C4-2B (cell line): ENCODE results near the gene HOXA5.

Source experiments
- H3K27ac ChIP-seq: fragments of 450-650 bp; 2 replicates; pipeline ENCODE4 v1.5.1; 2017
- CTCF ChIP-seq: fragments of 450-650 bp; conservative IDR thresholded peaks from 2 replicates; pipeline ENCODE4 v1.5.1; 2017; ENCODE audit warnings: mild to moderate bottlenecking
- ZFX ChIP-seq: fragments of 450-650 bp; IDR thresholded peaks from 2 replicates; pipeline ENCODE4 v1.6.1; 2017

Gene HOXA5

DNA sequence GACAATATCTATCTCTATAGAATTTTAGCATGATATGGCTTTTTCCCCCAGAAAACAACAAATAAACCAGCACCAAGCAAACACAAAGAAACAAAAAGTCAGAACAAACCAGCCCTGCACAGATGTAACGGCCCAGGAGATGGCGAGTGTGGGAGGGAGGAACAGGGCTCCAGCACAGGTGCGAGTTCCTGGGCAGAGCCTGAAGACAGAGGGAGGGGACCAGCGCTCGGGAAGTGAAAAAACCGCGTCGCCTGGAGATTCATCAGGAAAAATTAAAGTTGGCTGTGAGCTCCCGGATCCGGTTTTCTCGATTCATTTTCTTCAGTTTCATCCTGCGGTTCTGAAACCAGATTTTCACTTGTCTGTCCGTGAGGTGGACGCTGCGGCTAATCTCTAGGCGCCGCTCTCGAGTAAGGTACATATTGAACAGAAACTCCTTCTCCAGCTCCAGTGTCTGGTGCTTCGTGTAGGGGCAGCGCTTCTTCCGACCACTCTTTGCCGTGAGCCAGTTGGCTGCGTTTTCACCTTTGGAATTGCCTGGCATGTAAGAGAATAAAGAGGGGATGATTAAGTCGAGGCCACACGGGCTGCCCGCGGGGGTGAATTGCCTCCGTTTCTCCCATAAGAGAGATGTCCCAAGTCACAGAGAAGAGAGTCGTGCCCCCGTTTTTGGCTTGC lies 28.3 kb upstream of the HOXA5 start:
- peak overlapping the region; percentile 98 for H3K27ac ChIP-seq
- no peak for TF ChIP-seq ZFX
- TF ChIP-seq CTCF = no peak; the same call in 1 of the 2 replicates

GRCh38 chr7:27171325-27171636 lies 27.8 kb upstream of the HOXA5 start:
- TF ChIP-seq ZFX (no peak), CTCF (no peak)
- peak overlapping the region; percentile 98 for H3K27ac ChIP-seq

DNA sequence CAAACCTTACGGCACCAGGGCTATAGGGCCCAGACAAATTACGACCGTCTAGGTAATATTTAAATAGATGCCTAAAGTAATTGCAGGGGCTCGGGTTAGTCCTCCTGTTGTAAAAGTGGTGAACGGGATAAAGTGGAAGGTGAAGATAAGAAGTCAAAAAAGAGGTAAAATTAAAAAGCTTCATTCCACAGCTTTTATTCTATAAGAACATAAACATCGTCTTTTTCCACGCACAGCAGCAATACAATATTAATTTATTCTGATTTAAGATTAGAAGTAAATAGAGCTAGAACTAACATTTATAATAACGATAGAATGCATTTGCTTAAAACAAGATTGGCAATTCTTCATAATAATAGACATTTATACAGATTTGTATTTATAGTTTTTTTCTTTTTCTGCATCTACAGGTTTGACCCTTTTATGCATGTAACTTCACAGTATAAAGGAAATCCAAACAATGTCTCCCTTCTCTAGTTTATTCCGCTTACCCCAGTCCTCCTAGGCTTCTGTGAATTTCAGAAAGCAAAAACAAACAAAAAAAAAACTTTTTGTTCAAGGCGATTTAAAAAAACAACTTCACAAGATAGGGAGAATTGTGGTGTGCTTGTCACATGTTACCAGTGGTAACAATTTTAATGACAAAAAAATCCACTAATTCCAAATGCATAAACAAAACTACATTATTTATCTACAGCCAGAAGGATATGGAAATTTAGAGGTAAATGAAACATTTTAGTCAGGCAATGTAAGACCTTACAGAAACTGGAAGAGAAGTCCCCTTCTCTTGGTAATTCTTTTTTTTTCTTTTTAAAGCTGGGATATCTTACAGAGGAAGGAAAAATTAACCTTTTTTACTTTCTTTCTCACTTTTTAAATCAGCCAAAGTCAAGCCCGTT lies 27.2 kb upstream of the HOXA5 start:
- H3K27ac ChIP-seq = peak overlapping the region; percentile 98

GRCh38 chr7:27169658-27170425 lies 26.4 kb upstream of the HOXA5 start:
- no peak overlapping the region for H3K27ac ChIP-seq
- no peak for TF ChIP-seq CTCF
- TF ChIP-seq ZFX = no peak

More for the DNA sequence above, 27.2 kb upstream of the HOXA5 start:
- TF ChIP-seq ZFX (no peak), CTCF (no peak)

GRCh38 chr7:27168265-27168947 lies 24.9 kb upstream of the HOXA5 start:
- no peak overlapping the region for H3K27ac ChIP-seq
- TF ChIP-seq CTCF (no peak), ZFX (no peak)

DNA sequence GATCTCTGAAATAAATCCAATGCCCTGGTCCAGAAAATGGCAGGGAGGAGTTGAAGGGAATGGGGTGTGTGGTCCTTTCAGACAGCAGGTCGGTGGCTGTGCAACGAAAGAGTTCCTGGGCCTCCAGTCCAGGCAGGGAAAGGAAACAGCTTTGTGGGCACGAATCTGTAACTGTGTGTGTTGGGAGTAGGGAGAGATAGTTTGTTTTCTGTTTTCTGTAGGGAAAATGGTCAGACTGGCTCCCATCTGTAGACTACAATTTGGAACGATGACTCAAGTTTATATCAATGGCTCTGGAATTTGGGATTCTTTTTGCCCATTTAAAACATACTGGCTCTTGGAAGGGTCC lies 24.4 kb upstream of the HOXA5 start:
- TF ChIP-seq CTCF (no peak), ZFX (no peak)
- H3K27ac ChIP-seq = no peak overlapping the region
